ENCODE results near the gene ANKRD33.

Gene ANKRD33

GRCh38 chr12:51866762-51867161 lies 21.1 kb upstream of the ANKRD33 start:
- no peak overlapping the region for H3K4me3 Mint-ChIP-seq
- no peaks in the 10 kb centered on the region for H3K9me3 Mint-ChIP-seq
- ATAC-seq (replicated peaks) (no peak), DNase-seq (no peak)
- no peaks in the 10 kb centered on the region for H3K36me3 Mint-ChIP-seq
- H3K4me1 Mint-ChIP-seq = peaks cover 32 to 53% of the 10 kb centered on the region in 2 donors
- H3K27ac Mint-ChIP-seq = no peak overlapping the region
- peaks cover 80 to 88% of the 10 kb centered on the region in 2 donors for H3K27me3 Mint-ChIP-seq

GRCh38 chr12:51867371-51867770 lies 20.5 kb upstream of the ANKRD33 start:
- no peaks in the 10 kb centered on the region for H3K36me3 Mint-ChIP-seq
- no peak for DNase-seq
- ATAC-seq (replicated peaks) = no peak
- peaks cover 32 to 53% of the 10 kb centered on the region in 2 donors for H3K4me1 Mint-ChIP-seq
- no peak overlapping the region for H3K27ac Mint-ChIP-seq
- H3K27me3 Mint-ChIP-seq = peaks cover 79 to 88% of the 10 kb centered on the region in 2 donors
- no peak overlapping the region for H3K4me3 Mint-ChIP-seq
- H3K9me3 Mint-ChIP-seq = no peaks in the 10 kb centered on the region

- no peaks in the 10 kb centered on the region for H3K9me3 Mint-ChIP-seq
- DNase-seq (no peak), ATAC-seq (replicated peaks) (no peak)
- H3K4me3 Mint-ChIP-seq = peak overlapping the region; percentile 3 to 20
- H3K27me3 Mint-ChIP-seq = peaks cover 80 to 87% of the 10 kb centered on the region in 2 donors
- no peak overlapping the region for H3K27ac Mint-ChIP-seq
- H3K4me1 Mint-ChIP-seq = peaks cover 32 to 52% of the 10 kb centered on the region in 2 donors
- no peaks in the 10 kb centered on the region for H3K36me3 Mint-ChIP-seq
These were observed 20.0 kb upstream of the ANKRD33 start for GRCh38 chr12:51867796-51868428.

- Mint-ChIP-seq H3K27ac (no peak overlapping the region), H3K36me3 (no peaks in the 10 kb centered on the region), H3K27me3 (peaks cover 76 to 82% of the 10 kb centered on the region in 2 donors), H3K4me3 (peak overlapping the region; percentile 49 to 76), H3K9me3 (no peaks in the 10 kb centered on the region), H3K4me1 (peaks cover 26 to 45% of the 10 kb centered on the region in 2 donors)
- ATAC-seq (replicated peaks) (no peak), DNase-seq (no peak)
These were observed 18.9 kb upstream of the ANKRD33 start for GRCh38 chr12:51868821-51869495.

- no peaks in the 10 kb centered on the region for H3K36me3 Mint-ChIP-seq
- ATAC-seq (replicated peaks) (no peak), DNase-seq (no peak)
- H3K9me3 Mint-ChIP-seq = no peaks in the 10 kb centered on the region
- H3K27ac Mint-ChIP-seq = no peak overlapping the region
- no peak overlapping the region for H3K4me3 Mint-ChIP-seq
- peaks cover 26 to 42% of the 10 kb centered on the region in 2 donors for H3K4me1 Mint-ChIP-seq
- H3K27me3 Mint-ChIP-seq = peaks cover 80 to 83% of the 10 kb centered on the region in 2 donors
These were observed 18.4 kb upstream of the ANKRD33 start for GRCh38 chr12:51869496-51869865.

- H3K27ac Mint-ChIP-seq = no peak overlapping the region
- H3K9me3 Mint-ChIP-seq = no peaks in the 10 kb centered on the region
- H3K4me1 Mint-ChIP-seq = peaks cover 23 to 38% of the 10 kb centered on the region in 2 donors
- H3K27me3 Mint-ChIP-seq = peaks cover 77 to 79% of the 10 kb centered on the region in 2 donors
- ATAC-seq (replicated peaks) = no peak
- DNase-seq = no peak
- peak overlapping the region in 1 of 2 donors; percentile 51 for H3K4me3 Mint-ChIP-seq
- H3K36me3 Mint-ChIP-seq = no peaks in the 10 kb centered on the region
These were observed 18.0 kb upstream of the ANKRD33 start for GRCh38 chr12:51869931-51870330.

GRCh38 chr12:51870504-51870903 lies 17.4 kb upstream of the ANKRD33 start:
- H3K27me3 Mint-ChIP-seq = peaks cover 73 to 74% of the 10 kb centered on the region in 2 donors
- H3K4me3 Mint-ChIP-seq = peak overlapping the region; percentile 1 to 51
- no peaks in the 10 kb centered on the region for H3K36me3 Mint-ChIP-seq
- no peaks in the 10 kb centered on the region for H3K9me3 Mint-ChIP-seq
- H3K4me1 Mint-ChIP-seq = peaks cover 23 to 39% of the 10 kb centered on the region in 2 donors
- ATAC-seq (replicated peaks) (peak in 1 of 2 donors; percentile 35), DNase-seq (no peak)
- no peak overlapping the region for H3K27ac Mint-ChIP-seq

- peak; percentile 41 to 45 for ATAC-seq (replicated peaks)
- H3K4me1 Mint-ChIP-seq = peaks cover 23 to 43% of the 10 kb centered on the region in 2 donors
- H3K4me3 Mint-ChIP-seq = no peak overlapping the region
- no peak for DNase-seq
- H3K27ac Mint-ChIP-seq = no peak overlapping the region
- no peaks in the 10 kb centered on the region for H3K9me3 Mint-ChIP-seq
- no peaks in the 10 kb centered on the region for H3K36me3 Mint-ChIP-seq
- H3K27me3 Mint-ChIP-seq = peaks cover 67 to 70% of the 10 kb centered on the region in 2 donors
These were observed 16.8 kb upstream of the ANKRD33 start for GRCh38 chr12:51871126-51871525.

GRCh38 chr12:51871918-51872688 lies 15.8 kb upstream of the ANKRD33 start:
- no peak overlapping the region for H3K27ac Mint-ChIP-seq
- DNase-seq = no peak
- H3K4me1 Mint-ChIP-seq = peaks cover 23 to 43% of the 10 kb centered on the region in 2 donors
- ATAC-seq (replicated peaks) = no peak
- H3K36me3 Mint-ChIP-seq = no peaks in the 10 kb centered on the region
- H3K4me3 Mint-ChIP-seq = no peak overlapping the region
- H3K27me3 Mint-ChIP-seq = peaks cover 63 to 66% of the 10 kb centered on the region in 2 donors
- no peaks in the 10 kb centered on the region for H3K9me3 Mint-ChIP-seq

- DNase-seq = no peak
- no peaks in the 10 kb centered on the region for H3K9me3 Mint-ChIP-seq
These were observed 15.3 kb upstream of the ANKRD33 start for GRCh38 chr12:51872689-51872981.

GRCh38 chr12:51873251-51873994 lies 14.5 kb upstream of the ANKRD33 start:
- no peak for ATAC-seq (replicated peaks)
- H3K9me3 Mint-ChIP-seq = no peaks in the 10 kb centered on the region
- H3K27ac Mint-ChIP-seq = no peak overlapping the region
- no peak for DNase-seq
- no peaks in the 10 kb centered on the region for H3K36me3 Mint-ChIP-seq
- H3K4me1 Mint-ChIP-seq = peaks cover 22 to 39% of the 10 kb centered on the region in 2 donors
- peaks cover 50 to 54% of the 10 kb centered on the region in 2 donors for H3K27me3 Mint-ChIP-seq
- H3K4me3 Mint-ChIP-seq = no peak overlapping the region

More at GRCh38 chr12:51872689-51872981, 15.3 kb upstream of the ANKRD33 start:
- Mint-ChIP-seq H3K27ac (no peak overlapping the region), H3K4me1 (peaks cover 23 to 43% of the 10 kb centered on the region in 2 donors), H3K4me3 (no peak overlapping the region), H3K36me3 (no peaks in the 10 kb centered on the region), H3K27me3 (peaks cover 57 to 61% of the 10 kb centered on the region in 2 donors)
- no peak for ATAC-seq (replicated peaks)

GRCh38 chr12:51874000-51874399 lies 13.9 kb upstream of the ANKRD33 start:
- Mint-ChIP-seq H3K36me3 (no peaks in the 10 kb centered on the region), H3K4me1 (peaks cover 17 to 34% of the 10 kb centered on the region in 2 donors), H3K9me3 (no peaks in the 10 kb centered on the region), H3K4me3 (no peak overlapping the region), H3K27me3 (peaks cover 47 to 48% of the 10 kb centered on the region in 2 donors), H3K27ac (no peak overlapping the region)
- ATAC-seq (replicated peaks) = no peak
- no peak for DNase-seq

- H3K36me3 Mint-ChIP-seq = no peaks in the 10 kb centered on the region
- H3K9me3 Mint-ChIP-seq = no peaks in the 10 kb centered on the region
- ATAC-seq (replicated peaks) = no peak
- no peak for DNase-seq
- no peak overlapping the region for H3K27ac Mint-ChIP-seq
- no peak overlapping the region for H3K4me3 Mint-ChIP-seq
- peaks cover 46 to 49% of the 10 kb centered on the region in 2 donors for H3K27me3 Mint-ChIP-seq
- H3K4me1 Mint-ChIP-seq = peaks cover 16 to 30% of the 10 kb centered on the region in 2 donors
These were observed 13.4 kb upstream of the ANKRD33 start for GRCh38 chr12:51874486-51874885.

GRCh38 chr12:51879102-51879501 lies 8.8 kb upstream of the ANKRD33 start:
- Mint-ChIP-seq H3K27me3 (peaks cover 8 to 11% of the 10 kb centered on the region in 2 donors), H3K27ac (no peak overlapping the region), H3K36me3 (no peaks in the 10 kb centered on the region), H3K9me3 (no peaks in the 10 kb centered on the region), H3K4me1 (peaks cover 0 to 10% of the 10 kb centered on the region in 2 donors), H3K4me3 (no peak overlapping the region)
- DNase-seq (no peak), ATAC-seq (replicated peaks) (no peak)

Measured in stimulated activated naive B cell treated with anti-CD40 and anti-IgM and Interleukin-4, amounts not matched to agents 10 μg/mL and 1 μg/mL and 100 μg/mL, for 72 hours (primary cell).